GM12873 (cell line): ENCODE measurements around the gene CRYBG2.

ENCODE experiments used
- TF ChIP-seq, protein P1 (sequence below): IDR thresholded peaks from 2 replicates; pipeline ENCODE4 v1.5.1; 2012; ENCODE audit warnings: low read depth, mild to moderate bottlenecking, moderate library complexity, low read length, control low read depth; ENCODE audit not compliant: insufficient read depth; ENCODE audit errors: missing control alignments

Gene CRYBG2

DNA sequence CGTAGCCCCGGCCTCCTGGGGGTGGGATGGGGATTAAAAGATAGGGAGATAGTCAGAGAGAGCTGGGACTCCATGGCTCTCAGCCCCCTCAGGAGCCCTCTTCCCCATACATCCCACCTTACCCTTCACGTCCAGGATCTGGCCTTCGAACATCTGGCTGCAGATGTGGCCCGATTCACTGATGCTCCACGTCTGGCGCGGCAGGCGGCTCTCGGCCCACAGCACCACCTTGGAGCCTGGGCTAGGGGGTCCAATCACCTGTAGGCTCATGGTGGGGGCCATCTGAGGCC lies 31.9 kb downstream of the CRYBG2 start:
- TF ChIP-seq, protein P1, sequence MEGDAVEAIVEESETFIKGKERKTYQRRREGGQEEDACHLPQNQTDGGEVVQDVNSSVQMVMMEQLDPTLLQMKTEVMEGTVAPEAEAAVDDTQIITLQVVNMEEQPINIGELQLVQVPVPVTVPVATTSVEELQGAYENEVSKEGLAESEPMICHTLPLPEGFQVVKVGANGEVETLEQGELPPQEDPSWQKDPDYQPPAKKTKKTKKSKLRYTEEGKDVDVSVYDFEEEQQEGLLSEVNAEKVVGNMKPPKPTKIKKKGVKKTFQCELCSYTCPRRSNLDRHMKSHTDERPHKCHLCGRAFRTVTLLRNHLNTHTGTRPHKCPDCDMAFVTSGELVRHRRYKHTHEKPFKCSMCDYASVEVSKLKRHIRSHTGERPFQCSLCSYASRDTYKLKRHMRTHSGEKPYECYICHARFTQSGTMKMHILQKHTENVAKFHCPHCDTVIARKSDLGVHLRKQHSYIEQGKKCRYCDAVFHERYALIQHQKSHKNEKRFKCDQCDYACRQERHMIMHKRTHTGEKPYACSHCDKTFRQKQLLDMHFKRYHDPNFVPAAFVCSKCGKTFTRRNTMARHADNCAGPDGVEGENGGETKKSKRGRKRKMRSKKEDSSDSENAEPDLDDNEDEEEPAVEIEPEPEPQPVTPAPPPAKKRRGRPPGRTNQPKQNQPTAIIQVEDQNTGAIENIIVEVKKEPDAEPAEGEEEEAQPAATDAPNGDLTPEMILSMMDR = no peak

DNA sequence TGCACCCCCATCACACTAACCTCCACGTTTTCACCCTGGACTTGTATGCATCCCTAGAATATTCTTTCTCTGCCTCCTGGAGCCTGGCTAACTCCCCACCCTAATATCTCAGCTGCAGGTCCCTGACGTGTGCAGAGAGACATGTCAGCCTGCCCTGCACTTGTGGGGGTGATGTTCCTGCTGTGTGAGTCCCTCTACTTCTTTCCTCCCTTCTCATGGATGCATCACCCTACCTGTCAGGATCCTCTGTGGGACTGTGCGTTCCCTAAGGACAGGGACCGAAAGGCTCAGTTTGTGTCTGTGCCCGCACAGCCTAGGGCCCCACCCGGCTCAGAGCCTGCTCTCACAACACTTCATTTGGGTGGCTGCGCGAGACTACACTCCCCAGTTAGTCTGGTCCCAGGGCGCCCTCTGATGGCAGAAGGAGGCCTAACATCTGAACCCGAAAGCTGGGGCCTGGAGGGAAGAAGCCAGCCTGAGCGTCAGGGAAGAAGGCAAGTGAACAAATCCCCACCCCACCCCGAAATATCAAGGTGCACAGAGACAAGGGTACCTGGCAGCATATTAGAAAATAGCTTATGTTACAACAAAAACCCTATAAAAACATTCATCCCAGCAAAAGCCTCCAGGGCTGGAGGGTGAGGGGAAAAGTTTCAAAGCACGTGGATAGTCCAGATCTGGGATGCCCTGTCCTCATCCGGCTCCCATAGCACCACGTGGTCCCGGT lies 32.5 kb downstream of the CRYBG2 start:
- TF ChIP-seq, protein P1 = peak; percentile 91

DNA sequence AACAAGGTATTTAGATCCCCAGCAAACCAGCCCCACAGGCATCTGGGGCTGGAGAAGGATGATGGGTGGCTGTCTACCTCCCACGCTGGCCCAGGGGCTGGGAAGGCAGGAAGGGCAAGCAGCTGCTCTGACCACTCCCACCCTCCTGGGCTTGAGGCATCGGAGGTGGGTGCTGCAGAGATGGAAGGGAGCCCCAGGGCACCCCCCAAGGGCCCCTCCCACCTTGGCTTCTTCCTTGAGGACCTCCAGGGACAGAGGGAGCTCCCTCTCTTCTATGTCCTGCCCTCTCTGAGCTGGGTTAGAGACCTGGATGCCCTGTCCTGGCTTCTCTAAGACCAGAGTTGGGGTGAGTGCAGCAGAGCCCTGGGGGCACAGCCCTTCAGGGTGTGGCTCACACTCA lies 33.0 kb downstream of the CRYBG2 start:
- TF ChIP-seq, protein P1 = no peak

DNA sequence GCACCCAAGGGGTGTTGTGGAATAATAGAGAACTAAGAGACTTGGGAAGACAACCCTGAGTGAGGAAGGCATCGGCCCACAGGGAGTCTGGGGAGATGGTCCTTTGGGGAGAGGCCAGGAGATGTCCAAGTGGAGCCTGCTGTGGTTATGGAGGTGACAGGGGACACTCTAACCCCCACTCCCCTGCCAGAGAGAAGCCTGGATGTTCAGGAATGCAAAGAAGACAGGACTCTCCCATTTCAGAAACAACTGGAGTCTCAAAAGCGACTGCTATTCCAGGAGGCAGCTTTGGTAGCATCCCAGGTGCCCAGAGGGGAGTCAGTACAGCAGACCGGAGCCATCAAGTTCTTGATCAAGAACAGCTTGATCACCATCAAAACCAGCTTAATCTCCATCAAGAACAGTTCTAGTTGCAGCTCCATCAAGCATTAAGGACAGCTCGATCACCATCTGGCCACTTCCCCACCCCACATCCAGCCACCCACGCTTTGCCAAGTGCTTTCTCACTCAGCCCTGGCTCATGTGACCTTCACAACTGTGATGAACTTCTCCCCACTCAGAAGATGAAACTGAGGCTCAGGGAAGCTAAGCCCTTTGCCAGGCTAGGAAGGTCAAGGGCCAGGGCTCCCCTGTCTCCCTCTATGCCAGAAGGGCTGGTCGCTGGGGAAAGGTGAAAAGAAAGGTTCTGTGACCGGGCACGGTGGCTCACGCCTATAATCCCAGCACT lies 35.4 kb downstream of the CRYBG2 start:
- TF ChIP-seq, protein P1 = no peak

DNA sequence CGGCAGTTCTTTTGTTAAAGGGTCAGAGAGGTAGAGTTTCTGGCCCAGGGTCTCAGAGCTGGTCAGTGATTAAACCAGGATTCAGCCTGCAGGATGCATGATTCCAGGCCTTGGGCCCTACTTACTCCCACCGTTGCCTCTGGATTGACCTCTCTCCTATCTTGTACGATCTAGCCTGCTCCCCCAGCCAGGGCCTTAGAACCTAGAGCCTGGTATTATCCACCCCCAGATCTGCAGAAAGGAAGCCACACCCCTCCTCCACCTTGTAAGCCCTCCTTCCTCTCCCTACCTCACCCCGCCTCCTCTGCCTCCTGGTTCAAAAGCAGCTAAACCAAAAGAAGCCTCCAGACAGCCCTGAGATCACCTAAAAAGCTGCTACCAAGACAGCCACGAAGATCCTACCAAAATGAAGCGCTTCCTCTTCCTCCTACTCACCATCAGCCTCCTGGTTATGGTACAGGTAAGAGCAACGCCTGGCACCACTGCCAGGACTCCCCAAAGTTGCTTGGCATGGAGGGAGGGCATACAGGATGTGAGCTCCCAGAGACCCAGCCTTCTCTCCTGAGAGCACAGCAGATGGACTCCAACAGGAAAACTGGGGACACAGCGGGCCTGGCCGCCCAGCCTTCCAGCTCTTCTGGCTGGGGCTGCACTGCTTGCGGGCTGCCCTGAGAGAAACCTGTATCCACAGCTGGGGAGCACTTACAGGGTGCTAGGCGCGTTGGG lies 36.2 kb downstream of the CRYBG2 start, which contains the start of gene CD52:
Gene CD52 (plus strand): TSS at position 347 of the 726 bp plus-strand sequence. CDS start 60 bp downstream, at position 407.
- TF ChIP-seq, protein P1 = no peak

DNA sequence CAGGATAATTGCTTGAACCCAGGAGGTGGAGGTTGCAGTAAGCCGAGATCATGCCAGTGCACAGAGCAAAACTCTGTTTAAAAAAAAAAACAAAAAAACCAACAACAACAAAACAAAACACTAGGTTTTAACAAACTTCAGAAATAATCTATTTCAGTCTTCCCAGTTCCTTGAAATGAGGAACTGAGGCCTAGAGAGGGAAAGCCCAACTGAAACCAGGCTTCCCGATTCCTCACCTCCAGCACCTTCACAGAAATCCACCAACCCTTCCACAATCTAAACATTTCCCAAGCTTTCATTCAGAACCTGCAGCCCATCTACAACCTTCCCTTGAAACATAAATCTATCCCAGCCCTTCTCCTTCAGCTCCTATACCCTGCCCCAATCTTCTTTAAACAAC lies 36.8 kb downstream of the CRYBG2 start:
- TF ChIP-seq, protein P1 = no peak
